Mesenchymal stem cell (in vitro differentiated cells and primary cell): ENCODE measurements around the gene NDRG4.

ENCODE experiments used
- DNase-seq: peaks from one replicate; pipeline ENCODE4 v3.0.0-alpha.2; 2013
- H2AFZ ChIP-seq: one replicate; pipeline ENCODE4 v1.6.1; 2013; ENCODE audit warnings: low read depth, mild to moderate bottlenecking, control low read depth, inconsistent platforms, low read length, moderate library complexity
- H2AK5ac ChIP-seq: 2 replicates; pipeline ENCODE4 v1.6.1; 2013; ENCODE audit warnings: low read length, moderate library complexity, mild to moderate bottlenecking, inconsistent platforms; ENCODE audit not compliant: severe bottlenecking
- H2BK120ac ChIP-seq: one replicate; pipeline ENCODE4 v1.6.1; 2013; ENCODE audit warnings: low read depth, mild to moderate bottlenecking, inconsistent platforms, low read length, moderate library complexity
- H2BK12ac ChIP-seq, 2 experiments: one replicate each; pipeline ENCODE4 v1.6.1; 2013; ENCODE audit warnings: inconsistent platforms in 2 of 2, low read length in 2 of 2, mild to moderate bottlenecking in 2 of 2, moderate library complexity in 2 of 2, control low read depth in 1 of 2
- H2BK15ac ChIP-seq: one replicate; pipeline ENCODE4 v1.6.1; 2013; ENCODE audit warnings: mild to moderate bottlenecking, low read depth, inconsistent platforms; ENCODE audit not compliant: poor library complexity, severe bottlenecking
- H2BK5ac ChIP-seq: 2 replicates; pipeline ENCODE4 v1.6.1; 2013; ENCODE audit warnings: low read depth, mild to moderate bottlenecking, low read length, control low read depth, inconsistent platforms; ENCODE audit not compliant: poor library complexity, severe bottlenecking
- H3K14ac ChIP-seq, 2 experiments: one replicate each; pipeline ENCODE4 v1.6.1; 2013; ENCODE audit warnings: inconsistent platforms in 2 of 2, low read length in 2 of 2, control low read depth in 1 of 2, mild to moderate bottlenecking in 1 of 2, moderate library complexity in 1 of 2
- H3K18ac ChIP-seq, 2 experiments: one replicate each; pipeline ENCODE4 v1.6.1; 2013; ENCODE audit warnings: inconsistent platforms in 2 of 2, low read length in 2 of 2, control low read depth in 1 of 2, low read depth in 1 of 2, mild to moderate bottlenecking in 1 of 2
- H3K23ac ChIP-seq, 2 experiments: one replicate each; pipeline ENCODE4 v1.6.1; 2013; ENCODE audit warnings: inconsistent platforms in 2 of 2, low read length in 2 of 2, mild to moderate bottlenecking in 2 of 2, moderate library complexity in 2 of 2, control low read depth in 1 of 2
- H3K27ac ChIP-seq: 2 replicates; pipeline ENCODE4 v1.5.1; 2013; ENCODE audit warnings: mild to moderate bottlenecking, moderate library complexity, low read length, control low read depth, inconsistent platforms; ENCODE audit not compliant: poor library complexity, severe bottlenecking
- H3K27me3 ChIP-seq, 2 experiments: 2 replicates each; pipeline versions ENCODE4 v1.6.1 to v1.7.0; 2013; ENCODE audit warnings: low read length in 2 of 2, mild to moderate bottlenecking in 2 of 2, moderate library complexity in 2 of 2, control low read depth in 1 of 2, inconsistent platforms in 1 of 2; ENCODE audit not compliant: control insufficient read depth in 1 of 2, insufficient read depth in 1 of 2
- H3K36me3 ChIP-seq, 2 experiments: 2 replicates each; pipeline versions ENCODE4 v1.6.1 to v1.7.0; 2013; ENCODE audit warnings: low read length in 2 of 2, control low read depth in 1 of 2, inconsistent platforms in 1 of 2, low read depth in 1 of 2, mild to moderate bottlenecking in 1 of 2; ENCODE audit not compliant: insufficient read depth in 2 of 2, control insufficient read depth in 1 of 2
- H3K4ac ChIP-seq, 2 experiments: one replicate each; pipeline ENCODE4 v1.6.1; 2013; ENCODE audit warnings: inconsistent platforms in 2 of 2, low read length in 2 of 2, mild to moderate bottlenecking in 2 of 2, moderate library complexity in 2 of 2, control low read depth in 1 of 2, low read depth in 1 of 2
- H3K4me1 ChIP-seq: 2 replicates; pipeline ENCODE4 v1.6.1; 2013; ENCODE audit warnings: low read depth, low read length, control low read depth; ENCODE audit not compliant: control insufficient read depth, insufficient read depth
- H3K4me2 ChIP-seq: 2 replicates; pipeline ENCODE4 v1.6.1; 2013; ENCODE audit warnings: low read length, mild to moderate bottlenecking, inconsistent platforms; ENCODE audit not compliant: poor library complexity, severe bottlenecking
- H3K4me3 ChIP-seq, 2 experiments: 2 replicates each; pipeline versions ENCODE4 v1.5.1 to v1.7.0; 2013; ENCODE audit warnings: low read length in 2 of 2, mild to moderate bottlenecking in 2 of 2, control low read depth in 1 of 2, low read depth in 1 of 2; ENCODE audit not compliant: insufficient read depth in 1 of 2
- H3K79me1 ChIP-seq: replicated peaks from 2 replicates; pipeline ENCODE4 v1.6.1; 2013; ENCODE audit warnings: mild to moderate bottlenecking, control low read depth, low read length, inconsistent platforms; ENCODE audit not compliant: poor library complexity, severe bottlenecking
- H3K9ac ChIP-seq: 2 replicates; pipeline ENCODE4 v1.7.0; 2013; ENCODE audit warnings: mild to moderate bottlenecking, low read length, moderate library complexity
- H3K9me3 ChIP-seq: 2 replicates; pipeline ENCODE4 v1.7.0; 2013; ENCODE audit warnings: mild to moderate bottlenecking, low read length; ENCODE audit not compliant: control insufficient read depth
- H4K8ac ChIP-seq: one replicate; pipeline ENCODE4 v1.6.1; 2013; ENCODE audit warnings: inconsistent platforms, mild to moderate bottlenecking, low read length, moderate library complexity
- H4K91ac ChIP-seq: one replicate; pipeline ENCODE4 v1.6.1; 2013; ENCODE audit warnings: mild to moderate bottlenecking, low read length, inconsistent platforms
- WGBS: methylation state at CpG from one replicate; pipeline ENCODE4 v1.1.7; 2013; ENCODE audit warnings: mixed read lengths; 5-methylcytosine and 5-hydroxymethylcytosine counted together

NDRG4 gene

GRCh38 chr16:58456193-58456592 lies 43.8 kb upstream of the NDRG4 start:
- no peak overlapping the region for H3K23ac ChIP-seq
- no peak overlapping the region for H2BK15ac ChIP-seq
- no peak overlapping the region for H4K91ac ChIP-seq
- no peak overlapping the region for H3K4me3 ChIP-seq
- no peak overlapping the region for H2BK5ac ChIP-seq
- H3K9ac ChIP-seq: no peak overlapping the region
- no peak for DNase-seq
- no peak overlapping the region for H3K14ac ChIP-seq
- H3K4me2 ChIP-seq: no peak overlapping the region
- no peak overlapping the region for H2BK12ac ChIP-seq
- H3K79me1 ChIP-seq: no peaks in the 10 kb centered on the region
- no peaks in the 10 kb centered on the region for H3K36me3 ChIP-seq
- H3K27me3 ChIP-seq: peaks cover 0 to 22% of the 10 kb centered on the region in 2 experiments
- no peak overlapping the region for H3K4ac ChIP-seq
- H2AK5ac ChIP-seq: no peak overlapping the region
- WGBS: 45% methylated on average over 3 of the region's 3 CpGs
- no peak overlapping the region for H3K27ac ChIP-seq
- H2BK120ac ChIP-seq: no peak overlapping the region
- H3K4me1 ChIP-seq: peaks cover 4% of the 10 kb centered on the region
- H3K9me3 ChIP-seq: no peaks in the 10 kb centered on the region
- H3K18ac ChIP-seq: no peak overlapping the region
- H2AFZ ChIP-seq: no peak overlapping the region
- no peak overlapping the region for H4K8ac ChIP-seq

- H3K27ac ChIP-seq: no peak overlapping the region
- no peak overlapping the region for H3K4me2 ChIP-seq
- H3K4me3 ChIP-seq: no peak overlapping the region
- H2BK12ac ChIP-seq: no peak overlapping the region
- DNase-seq: no peak
- H3K9ac ChIP-seq: no peak overlapping the region
- H3K14ac ChIP-seq: no peak overlapping the region
- H2BK15ac ChIP-seq: peak overlapping the region; percentile 19
- no peak overlapping the region for H3K23ac ChIP-seq
- no peak overlapping the region for H2BK5ac ChIP-seq
- peaks cover 15 to 32% of the 10 kb centered on the region in 2 experiments for H3K27me3 ChIP-seq
- H3K36me3 ChIP-seq: no peaks in the 10 kb centered on the region
- H2AFZ ChIP-seq: no peak overlapping the region
- WGBS: 79% methylated on average over 7 of the region's 10 CpGs
- H3K4ac ChIP-seq: no peak overlapping the region
- no peak overlapping the region for H2BK120ac ChIP-seq
- no peak overlapping the region for H4K8ac ChIP-seq
- H3K18ac ChIP-seq: no peak overlapping the region
- no peaks in the 10 kb centered on the region for H3K79me1 ChIP-seq
- no peak overlapping the region for H4K91ac ChIP-seq
- no peaks in the 10 kb centered on the region for H3K9me3 ChIP-seq
- H2AK5ac ChIP-seq: no peak overlapping the region
- H3K4me1 ChIP-seq: peaks cover 13% of the 10 kb centered on the region
These were observed 41.2 kb upstream of the NDRG4 start for GRCh38 chr16:58458606-58459343.

GRCh38 chr16:58459344-58460218 lies 40.4 kb upstream of the NDRG4 start:
- Histone ChIP-seq H2AFZ (no peak overlapping the region), H2BK12ac (no peak overlapping the region), H3K4me1 (peaks cover 20% of the 10 kb centered on the region), H4K8ac (no peak overlapping the region), H3K4ac (no peak overlapping the region), H3K27me3 (peaks cover 21 to 35% of the 10 kb centered on the region in 2 experiments), H3K4me3 (no peak overlapping the region), H3K79me1 (no peaks in the 10 kb centered on the region), H3K9me3 (no peaks in the 10 kb centered on the region), H3K23ac (no peak overlapping the region), H3K36me3 (no peaks in the 10 kb centered on the region), H3K9ac (no peak overlapping the region), H3K27ac (no peak overlapping the region), H2BK15ac (no peak overlapping the region), H2BK120ac (no peak overlapping the region), H2BK5ac (no peak overlapping the region), H4K91ac (no peak overlapping the region), H2AK5ac (no peak overlapping the region), H3K14ac (no peak overlapping the region), H3K18ac (no peak overlapping the region), H3K4me2 (no peak overlapping the region)
- WGBS: 81% methylated on average over 8 of the region's 9 CpGs
- peak; percentile 67 for DNase-seq

GRCh38 chr16:58460219-58460610 lies 39.7 kb upstream of the NDRG4 start:
- Histone ChIP-seq H3K79me1 (no peaks in the 10 kb centered on the region), H4K8ac (no peak overlapping the region), H2BK5ac (no peak overlapping the region), H2BK12ac (no peak overlapping the region), H3K23ac (peak overlapping the region in 1 of 2 experiments; percentile 64), H3K4me1 (peaks cover 20% of the 10 kb centered on the region), H2AK5ac (no peak overlapping the region), H3K4me3 (no peak overlapping the region), H3K4ac (no peak overlapping the region), H3K4me2 (no peak overlapping the region), H2AFZ (no peak overlapping the region), H3K9ac (no peak overlapping the region), H2BK15ac (no peak overlapping the region), H3K27ac (no peak overlapping the region), H3K14ac (no peak overlapping the region), H2BK120ac (no peak overlapping the region), H3K36me3 (no peaks in the 10 kb centered on the region), H3K9me3 (no peaks in the 10 kb centered on the region), H3K27me3 (peaks cover 28 to 41% of the 10 kb centered on the region in 2 experiments), H3K18ac (no peak overlapping the region), H4K91ac (no peak overlapping the region)
- 70% methylated on average over 4 of the region's 4 CpGs for WGBS
- DNase-seq: no peak
